B cell (primary cell): ENCODE measurements around the gene EIF3M. TPM values are rescaled to one million over a fixed set of nuclear protein-coding genes. Genes with fewer than 3 reads are reported as not detected.

Experiments
- ATAC-seq: fragments of 200-7000 bp; cut with Tn5 transposase; one replicate; pipeline ENCODE4 v1.10.0; 2021; ENCODE audit warnings: low read depth, mild to moderate bottlenecking, moderate number of reproducible peaks, moderate library complexity
- CTCF ChIA-PET: fragments of 350-600 bp; sonication (Branson Sonifier 250); formaldehyde crosslinking; loops from one replicate; lab custom pipeline; 2021; ENCODE audit warnings: antibody characterized with exemption, inconsistent platforms; lab: Charles Lee
- POLR2A ChIA-PET: fragments of 350-600 bp; sonication (Branson Sonifier 250); formaldehyde crosslinking; loops from one replicate; lab custom pipeline; 2021; ENCODE audit warnings: antibody characterized with exemption; lab: Charles Lee
- DNase-seq: peaks from one replicate; pipeline ENCODE4 v3.0.0; 2013
- H2AFZ ChIP-seq: 2 replicates; pipeline ENCODE4 v1.6.1; 2012; ENCODE audit warnings: mild to moderate bottlenecking, low read depth, low read length; ENCODE audit not compliant: insufficient read depth, poor library complexity, severe bottlenecking
- H3K27ac ChIP-seq, 2 donors: 1 replicate in 1 of 2; 2 replicates in 1 of 2; pipeline ENCODE4 v1.5.1; 2012 to 2013; ENCODE audit warnings: low read length in 2 of 2, mild to moderate bottlenecking in 2 of 2, moderate library complexity in 1 of 2
- H3K27me3 ChIP-seq, 4 experiments: fragments of 200-600 bp in 1 of 4; sonication (generic) in 1 of 4; replicated peaks in 1 of 4; 1 replicate in 2 of 4; 2 replicates in 2 of 4; pipeline versions ENCODE4 v1.6.1 to v1.7.0; 2013 to 2016; ENCODE audit warnings: low read length in 3 of 4, mild to moderate bottlenecking in 2 of 4, mixed read lengths in 1 of 4, moderate library complexity in 1 of 4; ENCODE audit not compliant: insufficient read depth in 4 of 4, control insufficient read depth in 3 of 4; ENCODE audit errors: control extremely low read depth in 1 of 4
- H3K36me3 ChIP-seq, 2 experiments: replicated peaks in 1 of 2; 1 replicate in 1 of 2; 2 replicates in 1 of 2; pipeline versions ENCODE4 v1.6.1 to v1.7.1; 2013; ENCODE audit warnings: low read length in 1 of 2; ENCODE audit not compliant: insufficient read depth in 2 of 2, control insufficient read depth in 1 of 2; ENCODE audit errors: control extremely low read depth in 1 of 2, extremely low read depth in 1 of 2
- H3K4me1 ChIP-seq, 2 donors: fragments of 200-600 bp in 1 of 2; sonication (generic) in 1 of 2; 1 replicate in 1 of 2; 2 replicates in 1 of 2; pipeline versions ENCODE4 v1.5.1 to v1.6.1; 2013 to 2017; ENCODE audit warnings: low read length in 2 of 2; ENCODE audit not compliant: control insufficient read depth in 2 of 2, insufficient read depth in 2 of 2
- H3K4me2 ChIP-seq: replicated peaks from 2 replicates; pipeline ENCODE3; 2012; ENCODE audit warnings: mild to moderate bottlenecking, low read depth, low read length; ENCODE audit not compliant: poor library complexity, severe bottlenecking
- H3K4me3 ChIP-seq, 5 experiments: fragments of 200-600 bp in 1 of 5; sonication (generic) in 1 of 5; 1 replicate in 3 of 5; 2 replicates in 2 of 5; pipeline versions ENCODE4 v1.5.1 to v1.7.0; 2011 to 2016; ENCODE audit warnings: low read length in 4 of 5, mild to moderate bottlenecking in 4 of 5, low read depth in 2 of 5, control low read depth in 1 of 5, moderate library complexity in 1 of 5; ENCODE audit not compliant: insufficient read depth in 1 of 5; ENCODE audit errors: control extremely low read depth in 1 of 5, extremely low read depth in 1 of 5
- H3K79me2 ChIP-seq: fragments of 200-600 bp; sonication (generic); one replicate; pipeline ENCODE4 v1.6.0; 2016; ENCODE audit warnings: low read length; ENCODE audit not compliant: control insufficient read depth, insufficient read depth
- H3K9ac ChIP-seq: fragments of 200-600 bp; sonication (generic); 2 replicates; pipeline ENCODE4 v1.6.1; 2017; ENCODE audit warnings: mild to moderate bottlenecking, low read length, moderate library complexity
- H3K9me3 ChIP-seq, 3 donors: one replicate each; pipeline versions ENCODE4 v1.6.1 to v1.7.1; 2013; ENCODE audit warnings: low read length in 2 of 3; ENCODE audit not compliant: control insufficient read depth in 2 of 3, insufficient read depth in 1 of 3; ENCODE audit errors: control extremely low read depth in 1 of 3
- H4K20me1 ChIP-seq: 2 replicates; pipeline ENCODE4 v1.6.0; 2012; ENCODE audit warnings: mild to moderate bottlenecking, low read length; ENCODE audit not compliant: insufficient read depth, control insufficient read depth, poor library complexity, severe bottlenecking
- H3K27ac Mint-ChIP-seq: one replicate; pipeline ENCODE4 v1.8.0; 2021; ENCODE audit warnings: mixed read lengths
- H3K27me3 Mint-ChIP-seq: one replicate; pipeline ENCODE4 v1.8.0; 2021; ENCODE audit warnings: mixed read lengths
- H3K4me1 Mint-ChIP-seq: one replicate; pipeline ENCODE4 v1.8.0; 2021; ENCODE audit warnings: mixed read lengths
- H3K4me3 Mint-ChIP-seq: one replicate; pipeline ENCODE4 v1.8.0; 2021; ENCODE audit warnings: mixed read lengths
- H3K9me3 Mint-ChIP-seq: one replicate; pipeline ENCODE4 v1.8.0; 2022; ENCODE audit warnings: mixed read lengths; ENCODE audit not compliant: insufficient read depth
- CTCF ChIP-seq: fragments of 200-600 bp; IDR thresholded peaks from one replicate; pipeline ENCODE4 v1.8.0; 2022; ENCODE audit warnings: antibody characterized with exemption, mild to moderate bottlenecking
- EZH2 ChIP-seq: IDR thresholded peaks from 2 replicates; pipeline ENCODE4 v1.6.1; 2012; ENCODE audit warnings: borderline replicate concordance, low read depth, mild to moderate bottlenecking, moderate library complexity, low read length; ENCODE audit not compliant: insufficient read depth, poor library complexity, severe bottlenecking
- WGBS: methylation state at CpG from one replicate; pipeline ENCODE4 v1.1.5; 2013; ENCODE audit warnings: missing lambda C conversion rate; ENCODE audit not compliant: insufficient coverage; 5-methylcytosine and 5-hydroxymethylcytosine counted together
- intact Hi-C: fragments of 100-400 bp; cut with micrococcal nuclease; formaldehyde crosslinking; loops from one replicate; pipeline ENCODE4 v1.10.0; 2022
- polyA plus RNA-seq: library from polyadenylated mRNA; depleted of rRNA; stranded (reverse); fragments of >200 nt; gene quantifications from 2 replicates; pipeline ENCODE4 v1.2.3, GENCODE V29; 2012
- total RNA-seq, 2 donors: library from RNA; stranded (reverse); fragments of 120-200 nt in 1 of 2; gene quantifications; 1 replicate in 1 of 2; 2 replicates in 1 of 2; pipeline versions ENCODE4 v1.2.3 to v1.2.4, GENCODE V29; 2013 to 2022

Gene EIF3M
- total and polyA plus RNA-seq, 2 donors (not counting 1 experiment from before 2014, with no cell fraction given): 147 to 174 TPM

GRCh38 chr11:32574421-32574820, 9.2 kb upstream of the EIF3M start:
- POLR2A ChIA-PET: no interaction called here
- no peaks in the 10 kb centered on the region for H3K4me1 Mint-ChIP-seq

GRCh38 chr11:32575070-32575469, 8.6 kb upstream of the EIF3M start:
- DNase-seq: no peak
- Histone ChIP-seq H3K4me2 (no peak overlapping the region), H4K20me1 (no peaks in the 10 kb centered on the region), H2AFZ (no peak overlapping the region), H3K9ac (no peak overlapping the region), H3K4me1 (no peaks in the 10 kb centered on the region), H3K27ac (no peak overlapping the region), H3K4me3 (no peak overlapping the region), H3K27me3 (peaks cover 0 to 3% (median 0%) of the 10 kb centered on the region in 4 experiments), H3K9me3 (no peaks in the 10 kb centered on the region), H3K36me3 (no peaks in the 10 kb centered on the region), H3K79me2 (no peaks in the 10 kb centered on the region)
- H3K4me1 Mint-ChIP-seq: no peaks in the 10 kb centered on the region
- no peaks in the 10 kb centered on the region for H3K9me3 Mint-ChIP-seq
- no peak overlapping the region for H3K27ac Mint-ChIP-seq
- ATAC-seq: no peak
- intact Hi-C loops: no loop called here
- ChIA-PET CTCF (no interaction called here), POLR2A (no interaction called here)
- no peak overlapping the region for H3K4me3 Mint-ChIP-seq
- TF ChIP-seq CTCF (no peak), EZH2 (no peak)
- 91% methylated on average over 1 of the region's 2 CpGs for WGBS
- peaks cover 20% of the 10 kb centered on the region for H3K27me3 Mint-ChIP-seq

More at GRCh38 chr11:32574421-32574820, 9.2 kb upstream of the EIF3M start:
- H3K36me3 ChIP-seq: no peaks in the 10 kb centered on the region
- H3K4me2 ChIP-seq: no peak overlapping the region
- intact Hi-C loops: no loop called here
- CTCF ChIA-PET: no interaction called here
- H3K9me3 ChIP-seq: no peaks in the 10 kb centered on the region
- H3K4me3 ChIP-seq: no peak overlapping the region
- TF ChIP-seq CTCF: no peak
- TF ChIP-seq EZH2: no peak
- 100% methylated on average over 3 of the region's 4 CpGs for WGBS
- H3K27ac Mint-ChIP-seq: no peak overlapping the region
- H3K4me1 ChIP-seq: no peaks in the 10 kb centered on the region
- H3K9me3 Mint-ChIP-seq: no peaks in the 10 kb centered on the region
- DNase-seq: no peak
- H3K27ac ChIP-seq: no peak overlapping the region
- no peak overlapping the region for H2AFZ ChIP-seq
- H3K4me3 Mint-ChIP-seq: no peak overlapping the region
- peaks cover 20% of the 10 kb centered on the region for H3K27me3 Mint-ChIP-seq
- peaks cover 0 to 3% (median 0%) of the 10 kb centered on the region in 4 experiments for H3K27me3 ChIP-seq
- H3K9ac ChIP-seq: no peak overlapping the region
- no peaks in the 10 kb centered on the region for H4K20me1 ChIP-seq
- H3K79me2 ChIP-seq: no peaks in the 10 kb centered on the region
- ATAC-seq: no peak
